K562 (cell line): ENCODE data around the gene HMG20B. TPM values are rescaled to one million over a fixed set of nuclear protein-coding genes. Genes with fewer than 3 reads are reported as not detected.
A peak's percentile ranks its signal among the peaks of the same experiment; 100 is the strongest.

Experiments
- BMI1 ChIP-seq: fragments of 150-350 bp; IDR thresholded peaks from 2 replicates; pipeline ENCODE4 v1.6.1; 2014; ENCODE audit warnings: low read length
- EGR1 ChIP-seq: fragments of 450-650 bp; conservative IDR thresholded peaks from 2 replicates; pipeline ENCODE4 v1.6.1; 2017; ENCODE audit warnings: mild to moderate bottlenecking
- FOS ChIP-seq: IDR thresholded peaks from 3 replicates; pipeline ENCODE4 v1.6.1; 2011; ENCODE audit not compliant: insufficient read length; ENCODE audit errors: extremely low read depth
- GABPA ChIP-seq: fragments of 200-800 bp; sonication (Bioruptor generic); conservative IDR thresholded peaks from 2 replicates; pipeline ENCODE4 v1.6.1; 2016; ENCODE audit warnings: low read depth, missing genetic modification characterization, missing compliant biosample characterization
- HMG20B ChIP-seq: fragments of 250-450 bp; sonication (Bioruptor Pico); IDR thresholded peaks from 2 replicates; pipeline ENCODE4 v1.5.0; 2021; ENCODE audit warnings: mild to moderate bottlenecking
- HNRNPLL ChIP-seq: fragments of 200-400 bp; formaldehyde crosslinking; IDR thresholded peaks from 2 replicates; pipeline ENCODE4 v1.6.1; 2017; ENCODE audit warnings: low read length, low read depth, mild to moderate bottlenecking; ENCODE audit not compliant: poor library complexity, severe bottlenecking
- KLF16 ChIP-seq: IDR thresholded peaks from 2 replicates; pipeline ENCODE4 v1.6.1; 2016; ENCODE audit warnings: antibody characterized with exemption
- NEUROD1 ChIP-seq: fragments of 150-350 bp; IDR thresholded peaks from 2 replicates; pipeline ENCODE4 v1.6.1; 2014; ENCODE audit warnings: borderline replicate concordance, low read length, low read depth; ENCODE audit not compliant: partially characterized antibody
- POLR2G ChIP-seq: fragments of 200-400 bp; formaldehyde crosslinking; IDR thresholded peaks from 2 replicates; pipeline ENCODE4 v1.6.1; 2017; ENCODE audit warnings: low read depth, mild to moderate bottlenecking, antibody characterized with exemption, low read length, moderate library complexity
- SIRT6 ChIP-seq: IDR thresholded peaks from one replicate; pipeline ENCODE4 v1.6.1; 2012; ENCODE audit warnings: low read depth, mild to moderate bottlenecking, control low read depth, inconsistent platforms, low read length, moderate library complexity
- TBP ChIP-seq: optimal IDR thresholded peaks from 2 replicates; pipeline ENCODE3; 2011; ENCODE audit warnings: low read depth, low read length, improper control_type of control experiment
- XRCC5 ChIP-seq: fragments of 200-400 bp; formaldehyde crosslinking; IDR thresholded peaks from 2 replicates; pipeline ENCODE4 v1.6.1; 2017; ENCODE audit warnings: low read depth, mild to moderate bottlenecking, low read length
- ZBTB7A ChIP-seq: IDR thresholded peaks from 2 replicates; pipeline ENCODE4 v1.6.1; 2011; ENCODE audit warnings: low read depth, mild to moderate bottlenecking, low read length, moderate library complexity, borderline replicate concordance; ENCODE audit not compliant: control insufficient read depth
- ZNF583 ChIP-seq: fragments of 250-450 bp; sonication (Bioruptor Pico); IDR thresholded peaks from 2 replicates; pipeline ENCODE4 v1.4.0; 2020
- polyA plus RNA-seq, 8 experiments: library from polyadenylated mRNA; depleted of rRNA in 4 of 8; stranded (reverse) in 5 of 8; unstranded in 3 of 8; fragments of >200 nt; fragmentation: Nextera tagmentation in 2 of 8; fragmentation: Illumina TruSeq in 1 of 8; extraction: Ambion mirVana in 2 of 8; extraction: Trizol in 1 of 8; gene quantifications; 2 replicates each; pipeline versions ENCODE4 v1.2.1 to v1.2.3, GENCODE V29; 2011 to 2014; ENCODE audit warnings: inconsistent platforms in 1 of 8, missing spikeins in 1 of 8
- total RNA-seq, 7 experiments: library from RNA; depleted of rRNA in 6 of 7; stranded (reverse); fragments of >200 nt in 6 of 7; fragmentation: Illumina TruSeq in 2 of 7; extraction: Trizol in 2 of 7; gene quantifications; 2 replicates each; pipeline versions ENCODE4 v1.2.1 to v1.2.3, GENCODE V29; 2011 to 2021; ENCODE audit warnings: low replicate concordance in 1 of 7
- TF ChIP-seq, protein P1 (sequence below), 2 experiments: fragments of 450-650 bp in 1 of 2; sonication (generic) in 1 of 2; formaldehyde crosslinking in 1 of 2; IDR thresholded peaks; 2 replicates each; pipeline versions ENCODE4 v1.7.1 to v1.9.0; 2016 to 2022; ENCODE audit warnings: inconsistent platforms in 1 of 2, mild to moderate bottlenecking in 1 of 2, missing genetic modification reagents in 1 of 2
- TF ChIP-seq, protein P2 (sequence below): conservative IDR thresholded peaks from 2 replicates; pipeline ENCODE4 v1.6.1; 2011; ENCODE audit warnings: low read depth, mild to moderate bottlenecking, low read length; ENCODE audit not compliant: control insufficient read depth
- TF ChIP-seq, protein P3 (sequence below): fragments of 450-650 bp; IDR thresholded peaks from 2 replicates; pipeline ENCODE4 v1.6.1; 2016; ENCODE audit warnings: low read depth, mild to moderate bottlenecking, moderate library complexity

The HMG20B gene
- total and polyA plus RNA-seq, 9 of the 15 experiments (the other 6 are each of a cell fraction or from before 2014, with no cell fraction given): 0.35 to 172 (median 38.6) TPM

DNA sequence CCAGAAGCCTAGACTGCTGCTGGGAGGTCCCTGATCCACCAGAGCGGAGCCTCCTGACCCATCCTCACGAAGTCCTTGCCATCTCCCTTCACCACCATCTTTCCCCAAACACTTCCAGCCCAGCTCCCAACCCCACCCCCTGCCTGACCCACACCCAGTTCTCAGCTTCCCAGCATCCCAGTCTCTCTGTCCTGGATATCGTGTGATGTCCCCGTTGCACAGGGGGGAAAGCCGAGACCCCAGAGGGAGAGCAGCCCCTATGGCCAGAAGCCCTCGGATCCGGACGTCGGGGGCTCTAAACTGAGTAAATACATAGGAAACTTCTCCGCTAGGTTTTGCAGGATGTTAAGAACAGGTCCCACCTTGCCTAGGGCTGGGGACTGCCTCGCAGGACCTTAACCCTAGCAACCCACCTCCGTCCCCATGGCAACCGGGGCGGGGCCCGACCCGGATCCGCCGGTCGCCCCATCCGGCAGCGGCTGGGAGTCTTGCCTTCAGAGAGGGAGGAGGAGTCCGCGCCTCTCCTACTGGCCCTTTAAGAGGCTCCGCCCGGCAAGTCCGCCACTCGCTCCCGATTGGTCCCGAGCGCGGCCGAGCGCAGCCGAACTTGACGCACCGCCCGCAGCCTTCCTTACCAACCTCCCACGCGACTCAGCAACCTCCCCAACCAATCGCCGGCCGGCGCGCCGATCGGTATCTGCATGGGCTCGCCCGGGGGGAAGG is 451 bp upstream of the HMG20B start (continued):
- TF ChIP-seq HMG20B (CRISPR knock-in tag): no peak
- TF ChIP-seq HNRNPLL: peak; percentile 97
- TF ChIP-seq GABPA (tag): peak; percentile 63
- TF ChIP-seq XRCC5: no peak
- TF ChIP-seq, protein P1, sequence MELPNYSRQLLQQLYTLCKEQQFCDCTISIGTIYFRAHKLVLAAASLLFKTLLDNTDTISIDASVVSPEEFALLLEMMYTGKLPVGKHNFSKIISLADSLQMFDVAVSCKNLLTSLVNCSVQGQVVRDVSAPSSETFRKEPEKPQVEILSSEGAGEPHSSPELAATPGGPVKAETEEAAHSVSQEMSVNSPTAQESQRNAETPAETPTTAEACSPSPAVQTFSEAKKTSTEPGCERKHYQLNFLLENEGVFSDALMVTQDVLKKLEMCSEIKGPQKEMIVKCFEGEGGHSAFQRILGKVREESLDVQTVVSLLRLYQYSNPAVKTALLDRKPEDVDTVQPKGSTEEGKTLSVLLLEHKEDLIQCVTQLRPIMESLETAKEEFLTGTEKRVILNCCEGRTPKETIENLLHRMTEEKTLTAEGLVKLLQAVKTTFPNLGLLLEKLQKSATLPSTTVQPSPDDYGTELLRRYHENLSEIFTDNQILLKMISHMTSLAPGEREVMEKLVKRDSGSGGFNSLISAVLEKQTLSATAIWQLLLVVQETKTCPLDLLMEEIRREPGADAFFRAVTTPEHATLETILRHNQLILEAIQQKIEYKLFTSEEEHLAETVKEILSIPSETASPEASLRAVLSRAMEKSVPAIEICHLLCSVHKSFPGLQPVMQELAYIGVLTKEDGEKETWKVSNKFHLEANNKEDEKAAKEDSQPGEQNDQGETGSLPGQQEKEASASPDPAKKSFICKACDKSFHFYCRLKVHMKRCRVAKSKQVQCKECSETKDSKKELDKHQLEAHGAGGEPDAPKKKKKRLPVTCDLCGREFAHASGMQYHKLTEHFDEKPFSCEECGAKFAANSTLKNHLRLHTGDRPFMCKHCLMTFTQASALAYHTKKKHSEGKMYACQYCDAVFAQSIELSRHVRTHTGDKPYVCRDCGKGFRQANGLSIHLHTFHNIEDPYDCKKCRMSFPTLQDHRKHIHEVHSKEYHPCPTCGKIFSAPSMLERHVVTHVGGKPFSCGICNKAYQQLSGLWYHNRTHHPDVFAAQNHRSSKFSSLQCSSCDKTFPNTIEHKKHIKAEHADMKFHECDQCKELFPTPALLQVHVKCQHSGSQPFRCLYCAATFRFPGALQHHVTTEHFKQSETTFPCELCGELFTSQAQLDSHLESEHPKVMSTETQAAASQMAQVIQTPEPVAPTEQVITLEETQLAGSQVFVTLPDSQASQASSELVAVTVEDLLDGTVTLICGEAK (IDR thresholded peaks at IDR 0.05): peak; percentile 43; the same call in 1 of the 2 replicates
- TF ChIP-seq, protein P1 (CRISPR knock-in tag; IDR thresholded peaks at IDR 0.05): no peak
- TF ChIP-seq KLF16: peak; percentile 79
- TF ChIP-seq POLR2G: no peak
- peak; percentile 72 for TF ChIP-seq FOS
- peak; percentile 94 for TF ChIP-seq EGR1
- peak; percentile 45 for TF ChIP-seq TBP
- TF ChIP-seq BMI1: peak; percentile 89
- TF ChIP-seq, protein P2, sequence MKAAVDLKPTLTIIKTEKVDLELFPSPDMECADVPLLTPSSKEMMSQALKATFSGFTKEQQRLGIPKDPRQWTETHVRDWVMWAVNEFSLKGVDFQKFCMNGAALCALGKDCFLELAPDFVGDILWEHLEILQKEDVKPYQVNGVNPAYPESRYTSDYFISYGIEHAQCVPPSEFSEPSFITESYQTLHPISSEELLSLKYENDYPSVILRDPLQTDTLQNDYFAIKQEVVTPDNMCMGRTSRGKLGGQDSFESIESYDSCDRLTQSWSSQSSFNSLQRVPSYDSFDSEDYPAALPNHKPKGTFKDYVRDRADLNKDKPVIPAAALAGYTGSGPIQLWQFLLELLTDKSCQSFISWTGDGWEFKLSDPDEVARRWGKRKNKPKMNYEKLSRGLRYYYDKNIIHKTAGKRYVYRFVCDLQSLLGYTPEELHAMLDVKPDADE: 0 out of 2 replicates have a peak, but pooled peaks have one; percentile 12
- TF ChIP-seq ZBTB7A: 0 out of 2 replicates have a peak, but pooled peaks have one; percentile 18
- no peak for TF ChIP-seq SIRT6
- no peak for TF ChIP-seq ZNF583 (CRISPR knock-in tag)
- TF ChIP-seq, protein P3, sequence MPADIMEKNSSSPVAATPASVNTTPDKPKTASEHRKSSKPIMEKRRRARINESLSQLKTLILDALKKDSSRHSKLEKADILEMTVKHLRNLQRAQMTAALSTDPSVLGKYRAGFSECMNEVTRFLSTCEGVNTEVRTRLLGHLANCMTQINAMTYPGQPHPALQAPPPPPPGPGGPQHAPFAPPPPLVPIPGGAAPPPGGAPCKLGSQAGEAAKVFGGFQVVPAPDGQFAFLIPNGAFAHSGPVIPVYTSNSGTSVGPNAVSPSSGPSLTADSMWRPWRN: peak; percentile 75
- peak; percentile 90 for TF ChIP-seq NEUROD1
